ENCODE results near the gene DLG2. TPM values are rescaled to one million over a fixed set of nuclear protein-coding genes. Genes with fewer than 3 reads are reported as not detected.

The DLG2 gene
- polyA plus RNA-seq, 3 donors, result 0.24 to 0.39 TPM; not detected in 1

- H3K27me3 ChIP-seq (ENCODE audit: control insufficient read depth in 2 of 2, insufficient read depth in 2 of 2, low read length in 2 of 2), result peaks cover 0 to 4% of the 10 kb centered on the region in 2 donors
- no peak overlapping the region for H3K27ac ChIP-seq (ENCODE audit: low read depth in 1 of 2, low read length in 2 of 2)
- H3K4me3 ChIP-seq (replicated peaks in 1 of 3; ENCODE audit: low read depth in 2 of 3, low read length in 3 of 3), result no peak overlapping the region
- no peak for DNase-seq
- H3K79me2 ChIP-seq (ENCODE audit: insufficient read depth, low read length), result no peaks in the 10 kb centered on the region
- H3K9ac ChIP-seq (ENCODE audit: insufficient read depth, low read length, poor library complexity, severe bottlenecking), result no peak overlapping the region
- Mint-ChIP-seq H3K27me3 (ENCODE audit: low read depth in 3 of 3) (peaks cover 3 to 9% (median 6%) of the 10 kb centered on the region in 3 donors), H3K36me3 (no peaks in the 10 kb centered on the region), H3K27ac (no peak overlapping the region), H3K9me3 (peaks cover 0 to 2% (median 0%) of the 10 kb centered on the region in 7 donors), H3K4me1 (no peaks in the 10 kb centered on the region), H3K4me3 (no peak overlapping the region)
- H3K4me1 ChIP-seq (ENCODE audit: control insufficient read depth in 1 of 2, insufficient read depth in 2 of 2, low read length in 2 of 2), result no peaks in the 10 kb centered on the region
- H3K4me2 ChIP-seq (replicated peaks; ENCODE audit: extremely low read depth, low read length, poor library complexity, severe bottlenecking), result no peak overlapping the region
- no CpG with 5 or more reads among the region's 2 CpGs for WGBS (ENCODE audit: insufficient coverage)
- no peak overlapping the region for H2AFZ ChIP-seq (ENCODE audit: insufficient read depth, low read depth, low read length, poor library complexity, severe bottlenecking)
- no peaks in the 10 kb centered on the region for H3K36me3 ChIP-seq (replicated peaks in 1 of 2; ENCODE audit: control insufficient read depth in 1 of 2, insufficient read depth in 2 of 2, low read length in 2 of 2)
- no peak for TF ChIP-seq CTCF (IDR thresholded peaks at IDR 0.05)
- H3K9me3 ChIP-seq (replicated peaks in 1 of 2; ENCODE audit: control insufficient read depth in 1 of 2, insufficient read depth in 1 of 2, low read length in 2 of 2), result no peaks in the 10 kb centered on the region
- intact Hi-C loops (cut with micrococcal nuclease), result no loop called here
- no peaks in the 10 kb centered on the region for H4K20me1 ChIP-seq (ENCODE audit: insufficient read depth, low read length)
Measured at GRCh38 chr11:83720675-83721074, 1906.5 kb downstream of the DLG2 start.

DNA sequence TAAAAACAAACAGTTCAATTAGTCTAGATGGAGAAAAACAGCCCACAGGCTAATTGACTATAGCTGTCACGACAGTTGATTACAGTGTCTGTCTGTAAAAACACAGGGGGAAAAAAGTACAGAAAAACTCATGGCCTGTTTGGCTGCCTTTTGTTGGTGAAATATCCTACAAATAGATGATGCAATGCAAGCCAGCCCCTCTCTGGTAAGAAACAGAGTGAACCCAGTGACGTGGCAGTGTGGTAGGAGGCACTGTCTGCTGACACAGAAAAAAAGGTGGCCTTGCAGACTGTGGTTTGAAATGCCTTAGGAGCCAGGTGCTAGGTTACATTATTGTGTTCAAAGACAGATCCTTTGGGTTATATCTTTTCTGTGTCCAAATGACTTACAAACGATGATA is 1909.6 kb downstream of the DLG2 start:
- H3K27me3 Mint-ChIP-seq (ENCODE audit: low read depth in 3 of 3), result peaks cover 0 to 5% (median 1%) of the 10 kb centered on the region in 3 donors
- Histone ChIP-seq H3K27me3 (ENCODE audit: control insufficient read depth in 2 of 2, insufficient read depth in 2 of 2, low read length in 2 of 2) (no peaks in the 10 kb centered on the region), H3K4me2 (replicated peaks; ENCODE audit: extremely low read depth, low read length, poor library complexity, severe bottlenecking) (no peak overlapping the region), H2AFZ (ENCODE audit: insufficient read depth, low read depth, low read length, poor library complexity, severe bottlenecking) (no peak overlapping the region), H3K79me2 (ENCODE audit: insufficient read depth, low read length) (no peaks in the 10 kb centered on the region), H3K4me1 (ENCODE audit: control insufficient read depth in 1 of 2, insufficient read depth in 2 of 2, low read length in 2 of 2) (no peaks in the 10 kb centered on the region), H3K9me3 (replicated peaks in 1 of 2; ENCODE audit: control insufficient read depth in 1 of 2, insufficient read depth in 1 of 2, low read length in 2 of 2) (no peaks in the 10 kb centered on the region), H3K27ac (ENCODE audit: low read depth in 1 of 2, low read length in 2 of 2) (no peak overlapping the region), H3K9ac (ENCODE audit: insufficient read depth, low read length, poor library complexity, severe bottlenecking) (no peak overlapping the region), H4K20me1 (ENCODE audit: insufficient read depth, low read length) (no peaks in the 10 kb centered on the region), H3K4me3 (replicated peaks in 1 of 3; ENCODE audit: low read depth in 2 of 3, low read length in 3 of 3) (no peak overlapping the region), H3K36me3 (replicated peaks in 1 of 2; ENCODE audit: control insufficient read depth in 1 of 2, insufficient read depth in 2 of 2, low read length in 2 of 2) (no peaks in the 10 kb centered on the region)
- no peaks in the 10 kb centered on the region for H3K36me3 Mint-ChIP-seq
- intact Hi-C loops (cut with micrococcal nuclease), result no loop called here
- TF ChIP-seq CTCF (IDR thresholded peaks at IDR 0.05), result no peak
- DNase-seq, result no peak
- no peak overlapping the region for H3K27ac Mint-ChIP-seq
- whole genome bisulfite sequencing (ENCODE audit: insufficient coverage), result 50% methylated on average over 1 of the region's 3 CpGs
- peaks cover 0 to 2% (median 0%) of the 10 kb centered on the region in 7 donors for H3K9me3 Mint-ChIP-seq
- no peaks in the 10 kb centered on the region for H3K4me1 Mint-ChIP-seq
- no peak overlapping the region for H3K4me3 Mint-ChIP-seq

Measured in CD14-positive monocyte (primary cell).